Brain pericyte (primary cell): ENCODE measurements around the gene QRFP.

ENCODE experiments used
- DNase-seq: peaks from one replicate; pipeline ENCODE4 v3.0.0-alpha.2; 2012; ENCODE audit warnings: low read depth, low spot score

QRFP gene

GRCh38 chr9:130890870-130891687 is 5.5 kb downstream of the QRFP start:
- no peak for DNase-seq

- no peak for DNase-seq
These were observed 6.5 kb downstream of the QRFP start for GRCh38 chr9:130890124-130890523.

- DNase-seq: no peak
These were observed 8.3 kb downstream of the QRFP start for GRCh38 chr9:130888146-130888885.

DNA sequence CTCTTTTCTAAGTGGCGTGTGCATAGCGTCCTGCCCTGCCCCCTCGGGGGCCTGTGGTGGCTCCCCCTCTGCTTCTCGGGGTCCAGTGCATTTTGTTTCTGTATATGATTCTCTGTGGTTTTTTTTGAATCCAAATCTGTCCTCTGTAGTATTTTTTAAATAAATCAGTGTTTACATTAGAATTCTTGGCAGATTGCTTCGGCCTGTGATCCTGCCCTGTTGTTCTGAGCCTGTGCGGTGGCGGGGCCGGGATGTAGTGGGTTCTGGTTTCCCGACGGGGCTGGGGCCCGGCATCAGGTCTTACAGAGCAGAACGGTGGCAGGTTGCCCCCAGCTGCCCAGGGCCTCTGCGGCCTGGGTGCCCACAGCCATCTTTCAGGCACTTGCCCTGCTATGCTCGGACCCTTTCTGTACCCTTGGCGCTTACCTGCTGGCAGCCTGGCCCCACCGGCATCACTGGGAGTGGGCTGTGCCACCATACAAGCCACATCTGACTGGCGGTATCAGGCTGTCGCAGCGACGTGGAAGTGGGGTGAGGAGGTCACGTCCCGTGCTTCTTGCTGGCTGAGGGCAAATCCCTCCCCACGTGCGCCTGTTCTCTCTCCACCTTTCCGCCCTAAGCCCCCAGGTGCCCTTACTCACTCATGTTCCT is 9.0 kb downstream of the QRFP start:
- no peak for DNase-seq

GRCh38 chr9:130886981-130887380 is 9.6 kb downstream of the QRFP start:
- no peak for DNase-seq

GRCh38 chr9:130885484-130886375 is 10.9 kb downstream of the QRFP start:
- DNase-seq: no peak

- no peak for DNase-seq
These were observed 11.8 kb downstream of the QRFP start for GRCh38 chr9:130884542-130885483.

DNA sequence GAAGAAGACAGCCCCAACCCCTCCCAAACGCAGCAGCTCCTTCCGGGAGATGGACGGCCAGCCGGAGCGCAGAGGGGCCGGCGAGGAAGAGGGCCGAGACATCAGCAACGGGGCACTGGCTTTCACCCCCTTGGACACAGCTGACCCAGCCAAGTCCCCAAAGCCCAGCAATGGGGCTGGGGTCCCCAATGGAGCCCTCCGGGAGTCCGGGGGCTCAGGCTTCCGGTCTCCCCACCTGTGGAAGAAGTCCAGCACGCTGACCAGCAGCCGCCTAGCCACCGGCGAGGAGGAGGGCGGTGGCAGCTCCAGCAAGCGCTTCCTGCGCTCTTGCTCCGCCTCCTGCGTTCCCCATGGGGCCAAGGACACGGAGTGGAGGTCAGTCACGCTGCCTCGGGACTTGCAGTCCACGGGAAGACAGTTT is 12.5 kb downstream of the QRFP start:
- no peak for DNase-seq

DNA sequence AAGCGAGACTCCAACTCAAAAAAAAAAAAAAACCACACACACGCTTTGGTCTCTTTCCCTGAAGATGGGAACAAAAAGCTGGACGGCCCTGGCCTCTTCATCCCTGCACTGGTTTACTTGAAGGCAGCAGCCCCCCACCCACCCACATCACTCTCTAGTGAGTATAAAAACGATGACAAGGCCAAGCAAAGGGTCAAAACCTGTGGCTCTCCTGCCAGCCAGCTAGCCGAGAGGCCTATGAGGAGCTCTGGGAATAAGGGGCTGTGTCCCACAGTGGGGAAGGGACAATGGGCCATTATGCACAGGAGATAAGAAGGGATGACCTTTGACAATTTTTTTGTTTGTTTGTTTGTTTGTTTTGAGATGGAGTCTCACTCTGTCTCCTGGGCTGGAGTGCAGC is 13.1 kb downstream of the QRFP start:
- DNase-seq: no peak

DNA sequence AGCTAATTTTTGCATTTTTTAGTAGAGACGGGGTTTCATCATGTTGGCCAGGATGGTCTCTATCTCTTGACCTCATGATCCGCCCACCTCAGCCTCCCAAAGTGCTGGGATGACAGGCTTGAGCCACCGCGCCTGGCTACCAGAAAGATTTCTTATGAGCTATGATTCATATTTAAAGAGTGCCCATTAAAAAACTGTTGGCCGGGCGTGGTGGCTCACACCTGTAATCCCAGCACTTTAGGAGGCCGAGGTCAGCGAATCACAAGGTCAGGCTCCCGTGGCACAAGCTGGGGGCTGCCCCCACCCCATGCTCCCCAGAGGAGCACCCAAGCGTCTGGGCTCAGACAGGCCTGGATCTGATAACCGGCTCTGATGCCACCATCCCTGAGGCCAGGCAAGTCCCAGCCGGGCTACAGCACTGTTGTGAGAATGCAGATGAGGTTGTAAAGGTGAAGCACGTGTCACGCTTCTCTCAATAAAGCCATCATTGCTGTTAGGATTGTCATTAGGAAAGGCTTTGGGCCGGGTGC is 13.9 kb downstream of the QRFP start:
- DNase-seq: no peak

- DNase-seq: no peak
These were observed 15.1 kb downstream of the QRFP start for GRCh38 chr9:130881516-130881915.

- DNase-seq: no peak
These were observed 15.9 kb downstream of the QRFP start for GRCh38 chr9:130880599-130881220.

DNA sequence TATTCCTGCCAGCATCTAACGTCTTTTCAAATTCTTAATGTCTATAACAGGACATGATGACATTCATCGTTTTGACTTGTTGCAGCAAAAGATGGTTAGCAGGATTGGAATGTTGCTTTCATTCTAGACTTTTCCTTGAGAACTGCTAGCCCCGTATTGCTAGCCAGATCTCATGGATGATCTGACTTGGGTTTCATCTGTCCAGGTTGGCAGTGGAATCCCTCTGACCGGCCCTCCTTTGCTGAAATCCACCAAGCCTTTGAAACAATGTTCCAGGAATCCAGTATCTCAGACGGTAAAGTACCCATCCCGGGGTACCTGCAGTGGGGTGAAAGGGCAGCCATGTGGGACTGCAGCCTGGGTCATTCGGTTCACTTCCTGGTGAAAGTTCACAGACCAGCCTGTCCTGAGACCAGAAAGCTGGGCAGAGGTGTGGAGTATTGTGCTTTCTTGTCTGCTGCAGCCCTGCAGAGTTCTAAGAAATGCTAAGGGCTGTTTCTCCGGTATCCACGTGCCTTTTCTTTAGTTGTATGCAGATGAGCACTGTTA is 16.7 kb downstream of the QRFP start:
- no peak for DNase-seq

DNA sequence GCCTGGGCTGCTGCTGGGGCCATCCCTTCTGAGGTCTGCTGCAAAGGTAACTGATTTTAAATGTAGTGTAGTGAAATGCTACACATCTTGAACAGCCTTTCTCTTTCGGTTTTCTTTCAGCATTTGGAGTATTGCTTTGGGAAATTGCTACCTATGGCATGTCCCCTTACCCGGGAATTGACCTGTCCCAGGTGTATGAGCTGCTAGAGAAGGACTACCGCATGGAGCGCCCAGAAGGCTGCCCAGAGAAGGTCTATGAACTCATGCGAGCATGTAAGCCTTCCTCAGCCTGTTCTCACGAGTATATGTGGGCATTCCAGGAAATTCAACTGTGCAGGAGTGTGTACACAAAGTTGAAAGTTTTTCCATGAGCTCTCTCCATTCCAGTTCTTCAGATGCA is 18.3 kb downstream of the QRFP start:
- DNase-seq: no peak

DNA sequence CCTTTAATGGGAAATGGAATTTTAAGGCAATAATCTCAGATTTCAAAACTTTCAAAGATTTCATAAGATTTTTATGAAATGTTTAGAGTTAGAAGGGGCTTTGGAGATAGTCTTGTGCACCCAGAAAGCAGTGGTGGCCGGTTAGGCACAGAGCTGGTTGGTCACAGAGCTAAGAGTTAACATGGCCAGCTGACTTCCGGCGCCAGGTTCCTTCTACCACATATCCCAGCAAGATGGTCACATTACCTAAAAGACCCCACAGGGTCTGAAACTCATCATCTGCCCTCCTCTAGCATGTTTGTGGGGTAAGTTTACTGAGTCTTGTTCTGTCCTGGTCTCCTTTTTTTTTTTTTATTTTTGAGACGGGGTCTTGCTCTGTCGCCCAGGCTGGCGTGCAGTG is 19.3 kb downstream of the QRFP start:
- DNase-seq: no peak

- DNase-seq: no peak
These were observed 21.8 kb downstream of the QRFP start for GRCh38 chr9:130874783-130875182.

DNA sequence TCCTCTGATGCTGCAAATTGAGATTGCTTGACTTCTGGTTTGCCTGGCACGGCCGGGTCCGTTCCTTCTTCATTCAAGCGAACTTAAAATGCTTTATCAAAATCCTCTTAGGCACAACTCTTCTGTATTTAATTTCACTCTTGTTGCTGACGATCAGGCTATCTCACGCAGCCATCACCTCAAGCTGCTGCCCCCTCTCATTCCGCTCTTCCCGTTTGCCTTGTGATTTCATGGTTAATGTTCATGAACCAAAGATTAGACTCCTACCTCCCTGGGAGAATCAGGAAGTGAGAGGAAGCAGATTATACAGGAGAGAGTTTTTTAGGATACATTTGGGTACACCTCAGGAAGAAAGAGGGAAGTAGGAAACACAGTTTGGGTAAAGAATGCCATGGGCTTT is 22.6 kb downstream of the QRFP start:
- no peak for DNase-seq

GRCh38 chr9:130872912-130873503 is 23.6 kb downstream of the QRFP start:
- no peak for DNase-seq

DNA sequence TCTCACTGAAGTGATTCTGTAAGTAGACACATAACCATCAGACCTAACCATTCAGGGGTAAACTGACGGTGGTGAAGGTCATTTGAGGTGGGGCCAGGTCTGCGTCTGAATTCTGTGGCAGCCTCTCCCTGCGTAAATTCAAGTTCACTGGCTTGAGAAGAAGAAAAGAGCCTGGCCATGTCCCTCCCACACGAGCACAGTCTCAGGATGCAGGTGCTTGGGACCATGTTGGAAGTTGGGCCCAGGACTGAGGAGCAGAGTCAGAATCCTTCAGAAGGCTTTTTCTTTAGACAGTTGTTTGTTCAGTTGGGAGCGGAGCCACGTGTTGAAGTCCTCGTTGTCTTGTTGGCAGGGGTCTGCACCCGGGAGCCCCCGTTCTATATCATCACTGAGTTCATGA is 24.1 kb downstream of the QRFP start:
- DNase-seq: no peak
